Fibroblast of lung (primary cell): ENCODE measurements around the gene HMGA1.

Source experiments
- EZH2 ChIP-seq: IDR thresholded peaks from 2 replicates; pipeline ENCODE4 v1.5.1; 2012; ENCODE audit warnings: low read length, control low read depth, mild to moderate bottlenecking; ENCODE audit errors: missing control alignments
- TF ChIP-seq, protein P1 (sequence below), 2 donors: IDR thresholded peaks in 1 of 2; conservative IDR thresholded peaks in 1 of 2; 1 replicate in 1 of 2; 2 replicates in 1 of 2; pipeline ENCODE4 v1.5.1; 2011 to 2012; ENCODE audit warnings: low read length in 2 of 2, control low read depth in 1 of 2, inconsistent platforms in 1 of 2, low read depth in 1 of 2, mild to moderate bottlenecking in 1 of 2

DNA sequence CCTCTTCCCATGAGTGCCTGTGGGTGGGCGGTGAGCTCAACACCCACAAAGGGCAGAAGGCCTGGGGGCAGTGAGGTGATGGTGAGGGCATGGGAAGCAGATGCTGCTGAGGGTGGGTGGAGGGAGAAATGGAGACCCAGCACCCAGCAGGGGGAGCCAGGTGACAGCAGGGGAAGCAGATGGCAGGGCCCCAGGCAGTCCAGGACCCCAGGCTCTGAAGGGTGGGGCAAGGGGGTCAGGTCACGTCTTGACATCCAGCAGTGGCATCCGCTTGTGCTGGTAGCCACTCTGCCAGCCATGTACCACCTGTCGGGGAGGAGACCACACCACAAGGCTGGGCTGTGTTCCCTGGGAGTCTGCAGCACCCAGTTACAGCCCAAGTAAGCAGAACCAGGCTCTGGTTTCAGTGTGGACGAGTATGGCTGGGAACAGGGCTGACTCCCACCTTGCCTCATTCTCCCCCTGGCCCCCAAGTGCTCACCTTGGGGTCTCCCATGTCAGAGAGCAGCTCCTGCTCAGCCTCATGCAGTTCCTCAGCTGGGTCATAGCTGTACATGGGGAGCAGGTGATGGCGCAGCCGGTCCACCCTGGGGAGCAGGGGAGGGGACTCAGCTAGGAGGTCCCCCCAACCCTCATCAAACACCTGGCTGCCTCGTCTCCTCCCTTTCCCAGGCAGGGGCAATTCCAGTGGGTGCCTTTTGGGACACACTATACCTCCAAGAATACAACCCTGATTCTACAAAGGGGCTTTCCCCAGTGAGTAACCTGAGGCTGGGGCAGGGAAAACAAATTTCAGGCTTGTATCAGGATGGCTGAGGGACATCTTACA is 10.1 kb downstream of the HMGA1 start:
- TF ChIP-seq, protein P1, sequence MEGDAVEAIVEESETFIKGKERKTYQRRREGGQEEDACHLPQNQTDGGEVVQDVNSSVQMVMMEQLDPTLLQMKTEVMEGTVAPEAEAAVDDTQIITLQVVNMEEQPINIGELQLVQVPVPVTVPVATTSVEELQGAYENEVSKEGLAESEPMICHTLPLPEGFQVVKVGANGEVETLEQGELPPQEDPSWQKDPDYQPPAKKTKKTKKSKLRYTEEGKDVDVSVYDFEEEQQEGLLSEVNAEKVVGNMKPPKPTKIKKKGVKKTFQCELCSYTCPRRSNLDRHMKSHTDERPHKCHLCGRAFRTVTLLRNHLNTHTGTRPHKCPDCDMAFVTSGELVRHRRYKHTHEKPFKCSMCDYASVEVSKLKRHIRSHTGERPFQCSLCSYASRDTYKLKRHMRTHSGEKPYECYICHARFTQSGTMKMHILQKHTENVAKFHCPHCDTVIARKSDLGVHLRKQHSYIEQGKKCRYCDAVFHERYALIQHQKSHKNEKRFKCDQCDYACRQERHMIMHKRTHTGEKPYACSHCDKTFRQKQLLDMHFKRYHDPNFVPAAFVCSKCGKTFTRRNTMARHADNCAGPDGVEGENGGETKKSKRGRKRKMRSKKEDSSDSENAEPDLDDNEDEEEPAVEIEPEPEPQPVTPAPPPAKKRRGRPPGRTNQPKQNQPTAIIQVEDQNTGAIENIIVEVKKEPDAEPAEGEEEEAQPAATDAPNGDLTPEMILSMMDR (conservative IDR thresholded peaks at IDR 0.05 in 1 of 2, IDR thresholded peaks at IDR 0.05 in 1 of 2; ENCODE audit: low read depth in 1 of 2, low read length in 2 of 2): peak; percentile 41 to 51
- no peak for TF ChIP-seq EZH2
